Measurements from ENCODE around the gene RELL1.

GRCh38 chr4:37568489-37568888, 117.7 kb downstream of the RELL1 start:
- TF ChIP-seq, protein P1, sequence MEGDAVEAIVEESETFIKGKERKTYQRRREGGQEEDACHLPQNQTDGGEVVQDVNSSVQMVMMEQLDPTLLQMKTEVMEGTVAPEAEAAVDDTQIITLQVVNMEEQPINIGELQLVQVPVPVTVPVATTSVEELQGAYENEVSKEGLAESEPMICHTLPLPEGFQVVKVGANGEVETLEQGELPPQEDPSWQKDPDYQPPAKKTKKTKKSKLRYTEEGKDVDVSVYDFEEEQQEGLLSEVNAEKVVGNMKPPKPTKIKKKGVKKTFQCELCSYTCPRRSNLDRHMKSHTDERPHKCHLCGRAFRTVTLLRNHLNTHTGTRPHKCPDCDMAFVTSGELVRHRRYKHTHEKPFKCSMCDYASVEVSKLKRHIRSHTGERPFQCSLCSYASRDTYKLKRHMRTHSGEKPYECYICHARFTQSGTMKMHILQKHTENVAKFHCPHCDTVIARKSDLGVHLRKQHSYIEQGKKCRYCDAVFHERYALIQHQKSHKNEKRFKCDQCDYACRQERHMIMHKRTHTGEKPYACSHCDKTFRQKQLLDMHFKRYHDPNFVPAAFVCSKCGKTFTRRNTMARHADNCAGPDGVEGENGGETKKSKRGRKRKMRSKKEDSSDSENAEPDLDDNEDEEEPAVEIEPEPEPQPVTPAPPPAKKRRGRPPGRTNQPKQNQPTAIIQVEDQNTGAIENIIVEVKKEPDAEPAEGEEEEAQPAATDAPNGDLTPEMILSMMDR (IDR thresholded peaks at IDR 0.05): no peak
- TF ChIP-seq POLR2A (IDR thresholded peaks at IDR 0.05; ENCODE audit: low read depth): no peak
- no peak for TF ChIP-seq POLR2AphosphoS5 (IDR thresholded peaks at IDR 0.05)

Data from esophagus muscularis mucosa (tissue), 3 donors.